ENCODE measurements around the gene SREBF1. TPM values are rescaled to one million over a fixed set of nuclear protein-coding genes. Genes with fewer than 3 reads are reported as not detected.

SREBF1 gene
- total and polyA plus RNA-seq, 10 of the 15 experiments (the other 5 are each of a cell fraction or from before 2014, with no cell fraction given) = 1.4 to 84.6 (median 20.4) TPM

- no peaks in the 10 kb centered on the region for H3K27me3 ChIP-seq (replicated peaks in 1 of 2; ENCODE audit: control insufficient read depth in 2 of 2, insufficient read depth in 2 of 2, low read length in 1 of 2)
- BruUV-seq (replicated peaks) = no TSS peak
- FAIRE-seq (no peak), DNase-seq (ENCODE audit: low read depth, low spot score) (no peak), ATAC-seq (no peak)
- WGBS (ENCODE audit: insufficient coverage, insufficient replicate concordance, low lambda C conversion rate, missing lambda C conversion rate) = 15% methylated on average over 1 of the region's 1 CpG
- no peaks in the 10 kb centered on the region for H4K20me1 ChIP-seq (ENCODE audit: control insufficient read depth, insufficient read depth)
- ChIA-PET SMC1A (ENCODE audit: uncharacterized antibody, unreplicated experiment) (no interaction called here), CTCF (interaction anchor here (0.6 to 1.2 kb wide), 2 partner anchors 45 to 59 kb away, joined by 3 read pairs; no protein-coding TSS in a partner anchor), POLR2A (interaction anchor here (1.2 kb wide), 1 partner anchor 11 kb away, joined by 3 read pairs; no protein-coding TSS in a partner anchor), RAD21 (ENCODE audit: unreplicated experiment) (interaction anchor here (0.6 to 0.8 kb wide), 2 partner anchors 34 to 63 kb away, joined by 3 read pairs; no protein-coding TSS in a partner anchor)
- no peak overlapping the region for H3K4me2 ChIP-seq (ENCODE audit: control insufficient read depth, insufficient read depth)
- H3K36me3 ChIP-seq (ENCODE audit: control insufficient read depth in 2 of 2, insufficient read depth in 2 of 2, low read length in 1 of 2) = peaks cover 0 to 10% of the 10 kb centered on the region in 2 experiments; a peak in 2 of 4 replicates
- no peak overlapping the region for H3K27ac ChIP-seq (ENCODE audit: control insufficient read depth, insufficient read depth)
- in situ Hi-C loops (cut with MboI) (no loop called here), intact Hi-C loops (cut with micrococcal nuclease; ENCODE audit: unreplicated experiment) (no loop called here)
- no peak overlapping the region for H3K4me3 ChIP-seq
- H2AFZ ChIP-seq (ENCODE audit: control insufficient read depth, low read depth, low read length) = no peak overlapping the region
- no peak for TF ChIP-seq PBX3 (IDR thresholded peaks at IDR 0.05; ENCODE audit: insufficient replicate concordance, low read depth, low read length)
- no peak for TF ChIP-seq DPF2 (IDR thresholded peaks at IDR 0.05)
- TF ChIP-seq CHD1 (IDR thresholded peaks at IDR 0.05; ENCODE audit: low read depth, low read length) = no peak
- no peak for TF ChIP-seq BRCA1 (IDR thresholded peaks at IDR 0.05; ENCODE audit: low read depth, low read length)
- no peak for TF ChIP-seq KLF5 (IDR thresholded peaks at IDR 0.05; ENCODE audit: partially characterized antibody)
- no peak for TF ChIP-seq USF2 (IDR thresholded peaks at IDR 0.05; ENCODE audit: borderline replicate concordance, low read depth, low read length)
- TF ChIP-seq EGR1 (IDR thresholded peaks at IDR 0.05; ENCODE audit: borderline replicate concordance in 1 of 2, low read depth in 2 of 2, low read length in 2 of 2) = no peak
- no peak for TF ChIP-seq TAF1 (IDR thresholded peaks at IDR 0.05; ENCODE audit: borderline replicate concordance, low read depth, low read length)
- no peak for TF ChIP-seq HDAC2 (IDR thresholded peaks at IDR 0.05)
- no peak for TF ChIP-seq ZNF24 (IDR thresholded peaks at IDR 0.05)
- TF ChIP-seq IKZF1 (conservative IDR thresholded peaks at IDR 0.05) = no peak
- TF ChIP-seq NFYA (IDR thresholded peaks at IDR 0.05; ENCODE audit: borderline replicate concordance, low read depth, low read length) = no peak
- TF ChIP-seq CREB1 (IDR thresholded peaks at IDR 0.05; ENCODE audit: low read depth) = no peak
- TF ChIP-seq NRF1 (conservative IDR thresholded peaks at IDR 0.05; ENCODE audit: low read depth, low read length) = no peak
- TF ChIP-seq ETV6 (conservative IDR thresholded peaks at IDR 0.05 in 1 of 2, IDR thresholded peaks at IDR 0.05 in 1 of 2; ENCODE audit: borderline replicate concordance in 1 of 2, low read depth in 1 of 2) = no peak
- TF ChIP-seq E2F8 (IDR thresholded peaks at IDR 0.05; ENCODE audit: low read depth, partially characterized antibody) = no peak
- H3K79me2 ChIP-seq (ENCODE audit: control insufficient read depth, insufficient read depth, low read length) = no peaks in the 10 kb centered on the region
- no peaks in the 10 kb centered on the region for H3K9me3 ChIP-seq (replicated peaks; ENCODE audit: control insufficient read depth, insufficient read depth, low read length)
- no peak overlapping the region for H3K9ac ChIP-seq (ENCODE audit: control insufficient read depth, insufficient read depth, low read length)
- H3K4me1 ChIP-seq (ENCODE audit: control insufficient read depth, insufficient read depth, low read length) = no peaks in the 10 kb centered on the region
These were observed 37.7 kb upstream of the SREBF1 start for GRCh38 chr17:17874478-17874877.

Data from GM12878 (cell line).